Measurements from ENCODE around the gene SORCS3. TPM values are rescaled to one million over a fixed set of nuclear protein-coding genes. Genes with fewer than 3 reads are reported as not detected.

The SORCS3 gene
- polyA plus RNA-seq, 1 donor from 2014 or later = 9.8 TPM

DNA sequence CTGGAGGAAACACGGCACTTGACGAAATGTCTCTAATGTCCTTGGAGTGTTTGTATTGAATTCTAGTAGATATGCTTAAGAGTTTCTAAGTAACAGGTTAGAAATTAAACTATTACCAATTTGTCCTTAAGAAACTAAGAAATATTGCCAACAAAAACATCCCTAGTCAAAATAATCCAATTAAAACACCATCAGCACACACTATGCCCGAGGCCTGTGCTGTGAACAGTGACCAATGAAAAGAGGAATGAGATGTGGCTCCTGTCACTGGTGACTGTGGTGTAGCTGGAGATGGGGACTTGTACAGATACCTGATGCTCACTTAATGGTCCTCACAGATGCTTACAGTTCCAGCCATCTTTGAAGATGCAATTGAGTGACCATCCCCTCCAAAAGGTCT is 651.1 kb downstream of the SORCS3 start:
- Histone ChIP-seq H3K4me3 (ENCODE audit: low read length) (no peak overlapping the region), H3F3A (ENCODE audit: insufficient read depth, low read length, poor library complexity, severe bottlenecking) (no peaks in the 10 kb centered on the region), H3K9me2 (ENCODE audit: insufficient read depth, low read length) (no peaks in the 10 kb centered on the region), H3K27me3 (ENCODE audit: insufficient read depth, low read depth, low read length) (no peaks in the 10 kb centered on the region), H3K4me2 (ENCODE audit: low read length) (no peak overlapping the region), H2AFZ (ENCODE audit: low read depth, low read length) (no peak overlapping the region), H4K20me1 (ENCODE audit: insufficient read depth) (no peaks in the 10 kb centered on the region), H3K27ac (ENCODE audit: low read length) (no peak overlapping the region), H3K36me3 (ENCODE audit: insufficient read depth, low read length) (no peaks in the 10 kb centered on the region), H3K79me2 (replicated peaks; ENCODE audit: insufficient read depth, low read length) (no peaks in the 10 kb centered on the region), H3K9ac (ENCODE audit: low read length) (no peak overlapping the region), H3K9me3 (ENCODE audit: low read length) (no peaks in the 10 kb centered on the region)
- TF ChIP-seq, protein P1, sequence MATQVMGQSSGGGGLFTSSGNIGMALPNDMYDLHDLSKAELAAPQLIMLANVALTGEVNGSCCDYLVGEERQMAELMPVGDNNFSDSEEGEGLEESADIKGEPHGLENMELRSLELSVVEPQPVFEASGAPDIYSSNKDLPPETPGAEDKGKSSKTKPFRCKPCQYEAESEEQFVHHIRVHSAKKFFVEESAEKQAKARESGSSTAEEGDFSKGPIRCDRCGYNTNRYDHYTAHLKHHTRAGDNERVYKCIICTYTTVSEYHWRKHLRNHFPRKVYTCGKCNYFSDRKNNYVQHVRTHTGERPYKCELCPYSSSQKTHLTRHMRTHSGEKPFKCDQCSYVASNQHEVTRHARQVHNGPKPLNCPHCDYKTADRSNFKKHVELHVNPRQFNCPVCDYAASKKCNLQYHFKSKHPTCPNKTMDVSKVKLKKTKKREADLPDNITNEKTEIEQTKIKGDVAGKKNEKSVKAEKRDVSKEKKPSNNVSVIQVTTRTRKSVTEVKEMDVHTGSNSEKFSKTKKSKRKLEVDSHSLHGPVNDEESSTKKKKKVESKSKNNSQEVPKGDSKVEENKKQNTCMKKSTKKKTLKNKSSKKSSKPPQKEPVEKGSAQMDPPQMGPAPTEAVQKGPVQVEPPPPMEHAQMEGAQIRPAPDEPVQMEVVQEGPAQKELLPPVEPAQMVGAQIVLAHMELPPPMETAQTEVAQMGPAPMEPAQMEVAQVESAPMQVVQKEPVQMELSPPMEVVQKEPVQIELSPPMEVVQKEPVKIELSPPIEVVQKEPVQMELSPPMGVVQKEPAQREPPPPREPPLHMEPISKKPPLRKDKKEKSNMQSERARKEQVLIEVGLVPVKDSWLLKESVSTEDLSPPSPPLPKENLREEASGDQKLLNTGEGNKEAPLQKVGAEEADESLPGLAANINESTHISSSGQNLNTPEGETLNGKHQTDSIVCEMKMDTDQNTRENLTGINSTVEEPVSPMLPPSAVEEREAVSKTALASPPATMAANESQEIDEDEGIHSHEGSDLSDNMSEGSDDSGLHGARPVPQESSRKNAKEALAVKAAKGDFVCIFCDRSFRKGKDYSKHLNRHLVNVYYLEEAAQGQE (IDR thresholded peaks at IDR 0.05; ENCODE audit: borderline replicate concordance) = no peak
- TF ChIP-seq MXI1 (conservative IDR thresholded peaks at IDR 0.05; ENCODE audit: poor library complexity, severe bottlenecking) = no peak
- no peak for TF ChIP-seq EP300 (conservative IDR thresholded peaks at IDR 0.05; ENCODE audit: poor library complexity, severe bottlenecking)
- no peak for TF ChIP-seq RAD21 (conservative IDR thresholded peaks at IDR 0.05)
- TF ChIP-seq TAF1 (IDR thresholded peaks at IDR 0.05; ENCODE audit: low read depth) = no peak
- no peak for TF ChIP-seq SMC3 (conservative IDR thresholded peaks at IDR 0.05; ENCODE audit: poor library complexity)
- no peak for TF ChIP-seq EZH2 (IDR thresholded peaks at IDR 0.05; ENCODE audit: borderline replicate concordance, insufficient read depth, low read length, poor library complexity, severe bottlenecking)
- TF ChIP-seq, protein P2, sequence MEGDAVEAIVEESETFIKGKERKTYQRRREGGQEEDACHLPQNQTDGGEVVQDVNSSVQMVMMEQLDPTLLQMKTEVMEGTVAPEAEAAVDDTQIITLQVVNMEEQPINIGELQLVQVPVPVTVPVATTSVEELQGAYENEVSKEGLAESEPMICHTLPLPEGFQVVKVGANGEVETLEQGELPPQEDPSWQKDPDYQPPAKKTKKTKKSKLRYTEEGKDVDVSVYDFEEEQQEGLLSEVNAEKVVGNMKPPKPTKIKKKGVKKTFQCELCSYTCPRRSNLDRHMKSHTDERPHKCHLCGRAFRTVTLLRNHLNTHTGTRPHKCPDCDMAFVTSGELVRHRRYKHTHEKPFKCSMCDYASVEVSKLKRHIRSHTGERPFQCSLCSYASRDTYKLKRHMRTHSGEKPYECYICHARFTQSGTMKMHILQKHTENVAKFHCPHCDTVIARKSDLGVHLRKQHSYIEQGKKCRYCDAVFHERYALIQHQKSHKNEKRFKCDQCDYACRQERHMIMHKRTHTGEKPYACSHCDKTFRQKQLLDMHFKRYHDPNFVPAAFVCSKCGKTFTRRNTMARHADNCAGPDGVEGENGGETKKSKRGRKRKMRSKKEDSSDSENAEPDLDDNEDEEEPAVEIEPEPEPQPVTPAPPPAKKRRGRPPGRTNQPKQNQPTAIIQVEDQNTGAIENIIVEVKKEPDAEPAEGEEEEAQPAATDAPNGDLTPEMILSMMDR (IDR thresholded peaks at IDR 0.05; ENCODE audit: poor library complexity, severe bottlenecking) = no peak
- TF ChIP-seq POLR2AphosphoS5 (IDR thresholded peaks at IDR 0.05) = no peak
